K562 (cell line): Measurements from ENCODE around the gene IMPACT. TPM values are rescaled to one million over a fixed set of nuclear protein-coding genes. Genes with fewer than 3 reads are reported as not detected.
A peak's percentile ranks its signal among the peaks of the same experiment; 100 is the strongest.

ENCODE experiments used
- ATAC-seq: fragments of 200-7000 bp; cut with Tn5 transposase; 3 replicates; pipeline ENCODE4 v1.9.1; 2020; ENCODE audit warnings: moderate library complexity
- BruUV-seq: library from RNA; stranded (reverse); fragments of 400-500 nt; replicated peaks from 2 replicates; lab custom pipeline; 2021; lab: Mats Ljungman, UMichigan
- CTCF ChIA-PET: fragments of 300-600 bp; formaldehyde crosslinking; extraction: SDS; loops from one replicate; lab custom pipeline; 2021; ENCODE audit warnings: low intra/inter-chr PET ratio; lab: Yijun Ruan, JAX
- POLR2A ChIA-PET: fragments of 300-600, 350-650 bp; sonication (Branson Sonifier 250); formaldehyde crosslinking; extraction: SDS; loops from one replicate; lab custom pipeline; 2021; ENCODE audit warnings: antibody characterized with exemption, inconsistent platforms; lab: Yijun Ruan, JAX
- DNase-seq, 4 experiments: peaks; one replicate each; pipeline versions ENCODE4 v3.0.0 to v3.0.0-alpha.2; 2011 to 2018; ENCODE audit warnings: low spot score in 3 of 4, mixed read lengths in 3 of 4; ENCODE audit errors: extremely low read depth in 1 of 4
- FAIRE-seq: peaks from 2 replicates; lab custom pipeline; 2011; peaks lifted over from hg19 to GRCh38; lab: Jason Lieb, UNC
- H2AFZ ChIP-seq: 2 replicates; pipeline ENCODE4 v1.6.0; 2011; ENCODE audit warnings: low read depth, low read length, control low read depth, inconsistent platforms
- H3K27ac ChIP-seq: fragments of 200-600 bp; 3 replicates; pipeline ENCODE4 v1.8.0; 2011; ENCODE audit warnings: low read depth, mild to moderate bottlenecking, control low read depth, inconsistent platforms, low read length, moderate library complexity, mixed read lengths; ENCODE audit errors: extremely low read depth
- H3K27me3 ChIP-seq, 2 experiments: fragments of 300-600 bp in 1 of 2; 2 replicates in 1 of 2; 3 replicates in 1 of 2; pipeline versions ENCODE4 v1.6.0 to v1.8.0; 2011; ENCODE audit warnings: inconsistent platforms in 2 of 2, low read length in 2 of 2, mild to moderate bottlenecking in 1 of 2, mixed read lengths in 1 of 2, moderate library complexity in 1 of 2; ENCODE audit not compliant: control insufficient read depth in 2 of 2, insufficient read depth in 2 of 2
- H3K36me3 ChIP-seq: fragments of 300-600 bp; 3 replicates; pipeline ENCODE4 v1.8.0; 2011; ENCODE audit warnings: mild to moderate bottlenecking, low read length, inconsistent platforms; ENCODE audit not compliant: control insufficient read depth, insufficient read depth
- H3K4me1 ChIP-seq, 2 experiments: fragments of 200-600 bp in 1 of 2; replicated peaks in 1 of 2; 2 replicates in 1 of 2; 3 replicates in 1 of 2; pipeline versions ENCODE4 v1.5.1 to v1.8.0; 2011; ENCODE audit warnings: inconsistent platforms in 2 of 2, low read length in 2 of 2, mild to moderate bottlenecking in 1 of 2, mixed read lengths in 1 of 2, moderate library complexity in 1 of 2; ENCODE audit not compliant: control insufficient read depth in 2 of 2, insufficient read depth in 2 of 2
- H3K4me2 ChIP-seq: 2 replicates; pipeline ENCODE4 v1.6.1; 2011; ENCODE audit warnings: low read length, control low read depth, inconsistent platforms, mixed read lengths; ENCODE audit not compliant: insufficient read depth
- H3K4me3 ChIP-seq: fragments of 200-600 bp; sonication (generic), shearing (Covaris generic); 2 replicates; pipeline ENCODE4 v1.5.1; 2016; ENCODE audit warnings: control low read depth, inconsistent platforms
- H3K79me2 ChIP-seq: fragments of 200-600 bp; 3 replicates; pipeline ENCODE4 v1.8.0; 2011; ENCODE audit warnings: low read length, inconsistent platforms; ENCODE audit not compliant: control insufficient read depth, insufficient read depth
- H3K9ac ChIP-seq, 2 experiments: 2 replicates each; pipeline versions ENCODE4 v1.6.0 to v1.6.1; 2011; ENCODE audit warnings: low read depth in 2 of 2, low read length in 2 of 2, control low read depth in 1 of 2, inconsistent platforms in 1 of 2, mild to moderate bottlenecking in 1 of 2, mixed read lengths in 1 of 2; ENCODE audit not compliant: insufficient read depth in 1 of 2
- H3K9me1 ChIP-seq: one replicate; pipeline ENCODE4 v1.6.0; 2011; ENCODE audit warnings: inconsistent platforms, mild to moderate bottlenecking, low read length, moderate library complexity; ENCODE audit not compliant: control insufficient read depth, insufficient read depth
- H3K9me3 ChIP-seq: replicated peaks from 2 replicates; pipeline ENCODE4 v1.5.1; 2011; ENCODE audit warnings: low read depth, low read length, inconsistent platforms; ENCODE audit not compliant: control insufficient read depth, insufficient read depth
- H4K20me1 ChIP-seq: replicated peaks from 2 replicates; pipeline ENCODE4 v1.6.1; 2011; ENCODE audit warnings: low read length, inconsistent platforms, mixed read lengths; ENCODE audit not compliant: control insufficient read depth, insufficient read depth
- KLF1 ChIP-seq: fragments of 450-650 bp; IDR thresholded peaks from 2 replicates; pipeline ENCODE4 v1.6.1; 2016; ENCODE audit warnings: missing genetic modification characterization, missing compliant biosample characterization
- MAFK ChIP-seq: IDR thresholded peaks from 2 replicates; pipeline ENCODE4 v1.6.1; 2011; ENCODE audit warnings: low read length, improper control_type of control experiment
- NFRKB ChIP-seq: fragments of 450-650 bp; IDR thresholded peaks from 2 replicates; pipeline ENCODE4 v1.6.1; 2016; ENCODE audit warnings: low read depth
- XRCC5 ChIP-seq: fragments of 200-400 bp; formaldehyde crosslinking; IDR thresholded peaks from 2 replicates; pipeline ENCODE4 v1.6.1; 2017; ENCODE audit warnings: low read depth, mild to moderate bottlenecking, low read length
- ZEB2 ChIP-seq: fragments of 450-650 bp; IDR thresholded peaks from 2 replicates; pipeline ENCODE4 v1.6.1; 2016
- WGBS: fragments of 100-300 bp; shearing (Covaris generic); methylation state at CpG from one replicate; pipeline ENCODE4 v1.1.6; 2016; ENCODE audit warnings: low coverage, mixed read lengths; ENCODE audit not compliant: insufficient coverage; ENCODE audit errors: missing lambda C conversion rate; 5-methylcytosine and 5-hydroxymethylcytosine counted together
- in situ Hi-C: fragments of 300-500 bp; cut with MboI; formaldehyde crosslinking; loops from 4 replicates; pipeline ENCODE4 v1.15.0; 2018; ENCODE audit warnings: inconsistent platforms, mixed read lengths
- intact Hi-C: fragments of 100-400 bp; cut with micrococcal nuclease; formaldehyde crosslinking; loops from 2 replicates; pipeline ENCODE4 v1.14.2; 2022
- polyA plus RNA-seq, 8 experiments: library from polyadenylated mRNA; depleted of rRNA in 4 of 8; stranded (reverse) in 5 of 8; unstranded in 3 of 8; fragments of >200 nt; fragmentation: Nextera tagmentation in 2 of 8; fragmentation: Illumina TruSeq in 1 of 8; extraction: Ambion mirVana in 2 of 8; extraction: Trizol in 1 of 8; gene quantifications; 2 replicates each; pipeline versions ENCODE4 v1.2.1 to v1.2.3, GENCODE V29; 2011 to 2014; ENCODE audit warnings: inconsistent platforms in 1 of 8, missing spikeins in 1 of 8
- total RNA-seq, 7 experiments: library from RNA; depleted of rRNA in 6 of 7; stranded (reverse); fragments of >200 nt in 6 of 7; fragmentation: Illumina TruSeq in 2 of 7; extraction: Trizol in 2 of 7; gene quantifications; 2 replicates each; pipeline versions ENCODE4 v1.2.1 to v1.2.3, GENCODE V29; 2011 to 2021; ENCODE audit warnings: low replicate concordance in 1 of 7
- TF ChIP-seq, protein P1 (sequence below), 2 experiments: IDR thresholded peaks; 2 replicates each; pipeline ENCODE4 v1.6.1; 2011; ENCODE audit warnings: borderline replicate concordance in 1 of 2, control low read depth in 1 of 2, low read depth in 1 of 2, low read length in 1 of 2, mild to moderate bottlenecking in 1 of 2, mixed read lengths in 1 of 2, moderate library complexity in 1 of 2; ENCODE audit not compliant: insufficient read depth in 1 of 2, insufficient read length in 1 of 2, poor library complexity in 1 of 2, severe bottlenecking in 1 of 2; ENCODE audit errors: extremely low read depth in 1 of 2

IMPACT gene
- total and polyA plus RNA-seq, 9 of the 15 experiments (the other 6 are each of a cell fraction or from before 2014, with no cell fraction given) = 4.7 to 7.6 (median 5.8) TPM

DNA sequence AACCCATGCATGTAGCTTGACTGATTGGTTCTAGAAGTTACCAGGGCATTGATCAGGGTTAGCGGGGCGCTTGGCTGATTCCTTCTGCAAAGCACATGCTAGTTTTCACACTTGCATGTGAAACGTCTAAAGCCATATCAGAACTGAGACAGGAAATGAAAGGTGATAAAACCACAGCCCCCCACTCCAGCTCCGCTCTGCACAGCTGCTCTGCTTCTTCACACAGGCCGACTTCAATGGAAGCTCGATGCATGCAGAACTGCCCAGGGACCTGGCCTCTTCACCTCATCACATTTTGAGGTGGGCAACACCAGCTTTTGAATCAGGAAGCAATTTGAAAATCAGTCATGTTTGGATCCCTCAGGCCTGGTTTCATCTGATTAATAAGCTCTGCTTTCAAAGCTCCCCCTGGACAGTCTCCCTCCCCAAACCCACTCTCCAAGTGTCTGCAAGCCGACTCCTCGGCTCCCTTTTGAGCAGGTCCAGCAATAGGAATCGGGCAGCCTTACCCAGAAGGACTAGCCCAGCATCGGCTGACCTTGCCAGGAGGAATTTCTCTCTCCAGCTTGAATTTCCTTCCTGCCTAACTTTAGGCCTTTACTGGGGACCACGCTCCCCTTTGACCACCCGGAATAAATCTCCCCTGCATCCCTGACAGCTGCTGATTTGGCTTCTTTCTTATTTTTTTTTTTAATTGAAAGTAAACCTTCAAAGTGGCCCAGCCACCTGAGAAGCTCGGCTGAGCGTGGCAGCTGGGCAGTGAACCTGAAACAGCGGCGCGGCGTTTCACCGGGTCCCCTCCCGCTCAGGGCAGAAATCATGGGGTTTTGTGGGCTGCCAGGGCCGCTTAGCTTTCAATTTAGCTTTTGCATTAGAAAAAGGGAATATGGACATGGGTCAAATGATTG, 65.7 kb downstream of the IMPACT start:
- Histone ChIP-seq H3K4me2 (peak overlapping the region; percentile 5; the same call in 1 of the 2 replicates), H3K4me1 (no peaks in the 10 kb centered on the region), H3K27me3 (peaks cover 0 to 11% of the 10 kb centered on the region in 2 experiments; a peak in 1 of 5 replicates), H3K9me1 (no peaks in the 10 kb centered on the region), H3K9ac (no peak overlapping the region), H3K27ac (no peak overlapping the region), H3K4me3 (no peak overlapping the region), H3K79me2 (no peaks in the 10 kb centered on the region), H3K9me3 (no peaks in the 10 kb centered on the region), H4K20me1 (no peaks in the 10 kb centered on the region), H2AFZ (peak overlapping the region; percentile 69), H3K36me3 (no peaks in the 10 kb centered on the region)
- POLR2A ChIA-PET = interaction anchor here (0.7 to 1.3 kb wide), 2 partner anchors 30 to 699 kb away, joined by 3 read pairs; no protein-coding TSS in a partner anchor
- TF ChIP-seq, protein P1, sequence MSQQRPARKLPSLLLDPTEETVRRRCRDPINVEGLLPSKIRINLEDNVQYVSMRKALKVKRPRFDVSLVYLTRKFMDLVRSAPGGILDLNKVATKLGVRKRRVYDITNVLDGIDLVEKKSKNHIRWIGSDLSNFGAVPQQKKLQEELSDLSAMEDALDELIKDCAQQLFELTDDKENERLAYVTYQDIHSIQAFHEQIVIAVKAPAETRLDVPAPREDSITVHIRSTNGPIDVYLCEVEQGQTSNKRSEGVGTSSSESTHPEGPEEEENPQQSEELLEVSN (IDR thresholded peaks at IDR 0.05; ENCODE audit: borderline replicate concordance in 1 of 2, extremely low read depth in 1 of 2, insufficient read depth in 1 of 2, insufficient read length in 1 of 2, low read depth in 1 of 2, low read length in 1 of 2, poor library complexity in 1 of 2, severe bottlenecking in 1 of 2) = peak in 1 of 2 experiments; percentile 17
- TF ChIP-seq ZEB2 (no peak), XRCC5 (no peak), KLF1 (tag) (no peak), MAFK (no peak), NFRKB (no peak)
- no peak for DNase-seq
- 10% methylated on average over 21 of the region's 21 CpGs for WGBS
- BruUV-seq = no TSS peak
- in situ Hi-C loops (no loop called here), intact Hi-C loops (loop anchor here (10.0 kb wide), 1 partner anchor 667 kb away; no protein-coding TSS in a partner anchor)
- FAIRE-seq = no peak
- peak; percentile 15; the same call in 2 of the 3 replicates for ATAC-seq
- CTCF ChIA-PET = no interaction called here
